ENCODE results near the gene HLA-DOA. TPM values are rescaled to one million over a fixed set of nuclear protein-coding genes. Genes with fewer than 3 reads are reported as not detected.

HLA-DOA gene
- total RNA-seq, 1 donor from 2014 or later = not detected

DNA sequence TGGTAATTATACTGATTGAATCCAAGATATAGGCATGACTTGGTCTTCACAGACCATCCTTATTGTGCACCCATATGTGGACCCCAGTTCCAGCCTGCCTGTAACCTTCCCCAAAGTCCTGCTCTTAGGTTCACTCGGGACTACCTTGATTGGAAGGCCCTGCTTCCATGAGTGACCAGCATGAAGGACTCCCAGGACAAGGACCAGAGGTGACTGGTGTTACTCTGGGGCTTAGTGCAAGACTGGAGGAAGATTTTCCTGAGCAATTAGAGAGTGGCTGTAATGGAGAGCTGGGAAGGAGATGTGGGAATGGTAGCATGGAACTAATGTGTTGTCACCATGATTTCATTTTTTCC is 25.9 kb downstream of the HLA-DOA start:
- peaks cover 30% of the 10 kb centered on the region for H3K36me3 Mint-ChIP-seq (ENCODE audit: unreplicated experiment)
- peak overlapping the region; percentile 24 for H3K27ac Mint-ChIP-seq (ENCODE audit: unreplicated experiment)
- no peaks in the 10 kb centered on the region for H3K9me3 Mint-ChIP-seq (ENCODE audit: unreplicated experiment)
- H3K27me3 Mint-ChIP-seq (ENCODE audit: unreplicated experiment) = peaks cover 22% of the 10 kb centered on the region
- peaks cover 5% of the 10 kb centered on the region for H3K4me1 Mint-ChIP-seq (ENCODE audit: unreplicated experiment)
- H3K4me3 Mint-ChIP-seq (ENCODE audit: unreplicated experiment) = no peak overlapping the region
- TF ChIP-seq, protein P1, sequence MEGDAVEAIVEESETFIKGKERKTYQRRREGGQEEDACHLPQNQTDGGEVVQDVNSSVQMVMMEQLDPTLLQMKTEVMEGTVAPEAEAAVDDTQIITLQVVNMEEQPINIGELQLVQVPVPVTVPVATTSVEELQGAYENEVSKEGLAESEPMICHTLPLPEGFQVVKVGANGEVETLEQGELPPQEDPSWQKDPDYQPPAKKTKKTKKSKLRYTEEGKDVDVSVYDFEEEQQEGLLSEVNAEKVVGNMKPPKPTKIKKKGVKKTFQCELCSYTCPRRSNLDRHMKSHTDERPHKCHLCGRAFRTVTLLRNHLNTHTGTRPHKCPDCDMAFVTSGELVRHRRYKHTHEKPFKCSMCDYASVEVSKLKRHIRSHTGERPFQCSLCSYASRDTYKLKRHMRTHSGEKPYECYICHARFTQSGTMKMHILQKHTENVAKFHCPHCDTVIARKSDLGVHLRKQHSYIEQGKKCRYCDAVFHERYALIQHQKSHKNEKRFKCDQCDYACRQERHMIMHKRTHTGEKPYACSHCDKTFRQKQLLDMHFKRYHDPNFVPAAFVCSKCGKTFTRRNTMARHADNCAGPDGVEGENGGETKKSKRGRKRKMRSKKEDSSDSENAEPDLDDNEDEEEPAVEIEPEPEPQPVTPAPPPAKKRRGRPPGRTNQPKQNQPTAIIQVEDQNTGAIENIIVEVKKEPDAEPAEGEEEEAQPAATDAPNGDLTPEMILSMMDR (IDR thresholded peaks at IDR 0.05) = no peak
- no peak for DNase-seq (ENCODE audit: extremely low spot score, unreplicated experiment)

DNA sequence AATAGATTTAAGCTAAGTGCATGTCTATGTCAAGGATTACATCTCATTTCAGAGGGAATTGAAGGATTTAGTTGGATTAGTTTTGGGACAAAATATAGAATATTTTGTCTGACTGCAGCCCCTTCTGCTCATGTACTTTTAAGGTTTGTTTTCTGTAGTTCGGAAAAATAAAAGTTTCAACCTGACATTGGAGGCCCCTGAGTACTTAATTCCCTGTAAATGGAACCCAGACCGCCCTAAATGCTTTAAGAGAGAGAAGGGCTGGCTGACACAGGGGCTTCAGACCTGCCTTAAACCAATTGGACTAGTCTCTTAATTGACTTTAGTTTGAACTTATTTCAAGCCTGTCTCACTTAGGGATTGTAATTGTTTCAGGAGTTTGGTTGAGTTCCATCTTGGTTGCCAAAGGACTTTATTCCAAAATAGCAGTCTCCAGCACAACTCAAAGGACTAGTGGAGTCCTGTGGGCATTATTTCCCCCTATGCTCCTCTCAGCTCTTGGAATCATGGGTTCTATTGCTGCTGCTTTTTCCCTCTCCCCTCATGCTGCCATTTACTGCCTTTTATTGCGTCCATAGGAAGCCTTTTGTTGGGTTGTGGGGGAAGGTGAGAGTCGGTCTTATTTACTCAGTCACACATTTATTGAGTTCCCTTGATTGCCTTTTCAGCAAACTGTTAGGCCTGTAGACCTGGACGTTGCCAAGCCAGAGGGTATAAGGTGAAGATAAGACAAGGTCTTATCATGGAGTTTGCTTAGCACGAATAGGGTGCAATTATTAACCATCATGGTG is 26.5 kb downstream of the HLA-DOA start:
- peaks cover 11% of the 10 kb centered on the region for H3K4me1 Mint-ChIP-seq (ENCODE audit: unreplicated experiment)
- H3K27ac Mint-ChIP-seq (ENCODE audit: unreplicated experiment) = peak overlapping the region; percentile 10
- peaks cover 36% of the 10 kb centered on the region for H3K36me3 Mint-ChIP-seq (ENCODE audit: unreplicated experiment)

DNA sequence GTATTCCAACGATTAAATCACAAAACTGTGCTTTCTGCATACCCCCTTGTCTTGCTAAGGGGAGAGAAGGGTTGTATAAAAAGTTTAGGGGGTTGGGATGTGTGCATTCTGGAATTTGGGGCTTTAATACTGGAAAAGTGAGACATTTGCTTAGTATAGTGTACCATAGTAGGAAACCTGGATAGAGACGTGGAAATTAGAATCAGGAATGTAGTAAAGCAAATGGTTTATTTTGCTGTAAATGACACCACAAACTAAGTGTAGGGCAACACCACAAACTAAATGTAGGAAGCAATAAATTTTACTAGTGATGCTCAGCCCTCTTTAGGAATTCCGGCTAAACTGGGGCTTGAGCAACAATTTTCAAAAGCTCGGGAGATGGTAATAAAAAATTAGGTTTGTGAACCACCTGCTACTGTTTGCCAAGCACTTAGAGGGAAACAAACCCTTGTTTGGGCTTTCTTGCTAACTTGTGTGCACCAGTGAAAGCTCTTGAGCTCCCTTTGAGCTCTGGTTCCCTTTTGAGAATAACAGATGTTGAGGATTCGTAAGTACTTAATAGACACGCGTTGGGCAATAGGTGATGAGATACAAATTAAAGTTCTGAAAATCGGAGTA is 27.2 kb downstream of the HLA-DOA start:
- TF ChIP-seq, protein P1 (IDR thresholded peaks at IDR 0.05) = no peak
- Mint-ChIP-seq H3K4me1 (ENCODE audit: unreplicated experiment) (peaks cover 17% of the 10 kb centered on the region), H3K4me3 (ENCODE audit: unreplicated experiment) (no peak overlapping the region), H3K27me3 (ENCODE audit: unreplicated experiment) (peaks cover 9% of the 10 kb centered on the region), H3K27ac (ENCODE audit: unreplicated experiment) (no peak overlapping the region), H3K36me3 (ENCODE audit: unreplicated experiment) (peaks cover 43% of the 10 kb centered on the region), H3K9me3 (ENCODE audit: unreplicated experiment) (no peaks in the 10 kb centered on the region)
- DNase-seq (ENCODE audit: extremely low spot score, unreplicated experiment) = no peak

More for the DNA sequence above, 26.5 kb downstream of the HLA-DOA start:
- TF ChIP-seq, protein P1 (IDR thresholded peaks at IDR 0.05) = no peak
- Mint-ChIP-seq H3K4me3 (ENCODE audit: unreplicated experiment) (no peak overlapping the region), H3K9me3 (ENCODE audit: unreplicated experiment) (no peaks in the 10 kb centered on the region), H3K27me3 (ENCODE audit: unreplicated experiment) (peaks cover 16% of the 10 kb centered on the region)
- no peak for DNase-seq (ENCODE audit: extremely low spot score, unreplicated experiment)

DNA sequence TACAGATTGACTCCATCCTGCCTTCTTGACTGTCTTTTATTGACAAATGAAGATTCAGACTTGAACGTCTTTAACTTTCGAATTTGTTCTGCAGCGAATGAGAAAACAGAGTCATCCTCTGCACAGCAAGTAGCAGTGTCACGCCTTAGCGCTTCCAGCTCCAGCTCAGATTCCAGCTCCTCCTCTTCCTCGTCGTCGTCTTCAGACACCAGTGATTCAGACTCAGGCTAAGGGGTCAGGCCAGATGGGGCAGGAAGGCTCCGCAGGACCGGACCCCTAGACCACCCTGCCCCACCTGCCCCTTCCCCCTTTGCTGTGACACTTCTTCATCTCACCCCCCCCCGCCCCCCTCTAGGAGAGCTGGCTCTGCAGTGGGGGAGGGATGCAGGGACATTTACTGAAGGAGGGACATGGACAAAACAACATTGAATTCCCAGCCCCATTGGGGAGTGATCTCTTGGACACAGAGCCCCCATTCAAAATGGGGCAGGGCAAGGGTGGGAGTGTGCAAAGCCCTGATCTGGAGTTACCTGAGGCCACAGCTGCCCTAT is 28.8 kb downstream of the HLA-DOA start:
- H3K4me1 Mint-ChIP-seq (ENCODE audit: unreplicated experiment) = peaks cover 32% of the 10 kb centered on the region
- peak overlapping the region; percentile 31 for H3K27ac Mint-ChIP-seq (ENCODE audit: unreplicated experiment)
- peaks cover 59% of the 10 kb centered on the region for H3K36me3 Mint-ChIP-seq (ENCODE audit: unreplicated experiment)
- no peak for DNase-seq (ENCODE audit: extremely low spot score, unreplicated experiment)
- TF ChIP-seq, protein P1 (IDR thresholded peaks at IDR 0.05) = no peak
- no peak overlapping the region for H3K4me3 Mint-ChIP-seq (ENCODE audit: unreplicated experiment)
- H3K9me3 Mint-ChIP-seq (ENCODE audit: unreplicated experiment) = no peaks in the 10 kb centered on the region
- peaks cover 2% of the 10 kb centered on the region for H3K27me3 Mint-ChIP-seq (ENCODE audit: unreplicated experiment)

Data from osteocyte (in vitro differentiated cells).